BE2C (cell line): Measurements from ENCODE around the gene HTR7.
A peak's percentile ranks its signal among the peaks of the same experiment; 100 is the strongest.

Experiments
- DNase-seq: peaks from one replicate; pipeline ENCODE4 v3.0.0-alpha.2; 2020
- H3K27me3 ChIP-seq: fragments of 250-450 bp; sonication (Bioruptor Pico); 2 replicates; pipeline ENCODE4 v1.5.1; 2020; ENCODE audit warnings: mild to moderate bottlenecking
- H3K36me3 ChIP-seq: fragments of 250-450 bp; sonication (Bioruptor Pico); 2 replicates; pipeline ENCODE4 v1.5.1; 2020; ENCODE audit warnings: mild to moderate bottlenecking
- H3K4me1 ChIP-seq: fragments of 250-450 bp; sonication (Bioruptor Pico); 2 replicates; pipeline ENCODE4 v1.5.1; 2020
- H3K4me3 ChIP-seq: 2 replicates; pipeline ENCODE4 v1.5.1; 2011; ENCODE audit warnings: low read depth, low read length
- H3K9me3 ChIP-seq: fragments of 250-450 bp; sonication (Bioruptor Pico); 2 replicates; pipeline ENCODE4 v1.5.1; 2020
- TF ChIP-seq, protein P1 (sequence below): IDR thresholded peaks from 2 replicates; pipeline ENCODE4 v1.5.1; 2012; ENCODE audit warnings: mild to moderate bottlenecking, low read depth, low read length

Gene HTR7

DNA sequence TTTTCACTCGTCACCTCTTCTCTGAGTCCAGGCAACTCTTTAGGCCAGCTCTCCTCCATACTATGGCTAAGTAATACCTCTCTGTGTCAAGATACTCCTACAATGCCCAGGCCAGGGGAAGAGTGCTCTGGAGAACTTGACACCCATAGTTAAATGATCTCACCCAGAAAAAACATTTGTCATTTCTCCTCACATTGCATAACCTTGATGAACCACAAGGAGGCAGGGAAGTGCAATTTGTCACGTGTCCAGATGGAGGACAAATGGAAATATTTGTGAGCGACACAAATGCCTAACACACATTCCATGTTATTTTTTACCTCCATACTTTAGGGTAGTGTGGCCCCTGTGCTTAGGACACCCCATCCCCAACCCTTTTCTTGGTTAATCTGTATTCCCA lies 78.3 kb downstream of the HTR7 start:
- TF ChIP-seq, protein P1, sequence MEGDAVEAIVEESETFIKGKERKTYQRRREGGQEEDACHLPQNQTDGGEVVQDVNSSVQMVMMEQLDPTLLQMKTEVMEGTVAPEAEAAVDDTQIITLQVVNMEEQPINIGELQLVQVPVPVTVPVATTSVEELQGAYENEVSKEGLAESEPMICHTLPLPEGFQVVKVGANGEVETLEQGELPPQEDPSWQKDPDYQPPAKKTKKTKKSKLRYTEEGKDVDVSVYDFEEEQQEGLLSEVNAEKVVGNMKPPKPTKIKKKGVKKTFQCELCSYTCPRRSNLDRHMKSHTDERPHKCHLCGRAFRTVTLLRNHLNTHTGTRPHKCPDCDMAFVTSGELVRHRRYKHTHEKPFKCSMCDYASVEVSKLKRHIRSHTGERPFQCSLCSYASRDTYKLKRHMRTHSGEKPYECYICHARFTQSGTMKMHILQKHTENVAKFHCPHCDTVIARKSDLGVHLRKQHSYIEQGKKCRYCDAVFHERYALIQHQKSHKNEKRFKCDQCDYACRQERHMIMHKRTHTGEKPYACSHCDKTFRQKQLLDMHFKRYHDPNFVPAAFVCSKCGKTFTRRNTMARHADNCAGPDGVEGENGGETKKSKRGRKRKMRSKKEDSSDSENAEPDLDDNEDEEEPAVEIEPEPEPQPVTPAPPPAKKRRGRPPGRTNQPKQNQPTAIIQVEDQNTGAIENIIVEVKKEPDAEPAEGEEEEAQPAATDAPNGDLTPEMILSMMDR, result peak; percentile 57
- Histone ChIP-seq H3K27me3 (peaks cover 6% of the 10 kb centered on the region), H3K36me3 (no peaks in the 10 kb centered on the region), H3K9me3 (no peaks in the 10 kb centered on the region), H3K4me1 (no peaks in the 10 kb centered on the region), H3K4me3 (no peak overlapping the region)
- DNase-seq, result peak; percentile 8

DNA sequence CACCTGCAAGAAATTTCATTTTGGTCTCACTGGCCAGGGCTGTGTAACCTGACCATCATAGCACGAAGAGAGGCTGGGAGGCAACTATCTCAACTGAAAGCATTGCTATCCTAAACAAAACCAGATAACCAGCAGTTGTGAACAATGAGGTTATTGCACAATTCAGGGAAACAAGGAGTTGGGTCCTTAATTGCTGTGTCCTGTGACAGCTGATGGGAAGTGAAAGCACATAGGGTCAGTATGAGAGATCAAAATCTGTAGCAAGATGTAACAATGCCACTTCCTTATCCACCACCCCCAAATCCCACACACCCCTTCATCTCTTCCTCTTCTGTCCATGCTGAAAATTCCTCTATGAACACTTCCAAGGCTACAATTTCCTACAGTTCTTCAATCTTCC lies 80.2 kb downstream of the HTR7 start:
- no peak overlapping the region for H3K4me3 ChIP-seq
- TF ChIP-seq, protein P1, result no peak
- no peak for DNase-seq

DNA sequence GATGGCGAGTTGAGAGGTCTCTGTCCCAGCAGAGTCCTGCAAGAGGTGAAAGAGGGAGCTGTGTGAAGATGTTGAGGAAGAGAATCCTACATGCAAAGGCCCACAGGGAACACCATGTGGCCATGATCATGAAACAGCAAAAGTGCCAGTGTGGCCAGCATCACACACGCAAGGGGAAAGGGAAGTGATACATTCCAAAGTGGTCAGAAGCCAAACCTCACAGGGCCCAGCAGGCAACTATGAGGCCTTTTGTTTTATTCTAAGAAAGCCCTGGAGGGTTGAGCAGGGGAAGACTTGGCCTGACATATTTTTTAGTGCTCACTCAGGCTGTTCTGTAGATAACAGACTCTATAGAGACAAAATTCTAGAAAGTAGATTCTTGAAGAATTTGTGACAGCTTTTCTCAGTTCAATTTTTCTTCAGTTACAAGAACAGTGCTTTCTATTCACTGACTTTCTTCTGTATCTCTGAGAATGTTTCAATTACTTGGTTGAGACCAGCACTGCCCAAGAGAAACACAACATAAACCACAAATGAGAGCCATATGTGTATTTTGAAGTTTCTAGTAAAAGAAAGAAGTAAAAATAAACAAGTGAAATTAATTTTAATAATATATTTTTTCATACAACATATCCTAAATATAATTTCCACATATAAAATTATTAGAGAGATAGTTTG lies 82.3 kb downstream of the HTR7 start:
- H3K36me3 ChIP-seq, result no peaks in the 10 kb centered on the region
- TF ChIP-seq, protein P1, result no peak
- peaks cover 13% of the 10 kb centered on the region for H3K27me3 ChIP-seq
- H3K4me3 ChIP-seq, result no peak overlapping the region
- DNase-seq, result no peak
- no peaks in the 10 kb centered on the region for H3K9me3 ChIP-seq
- H3K4me1 ChIP-seq, result no peaks in the 10 kb centered on the region

More for the DNA sequence above, 80.2 kb downstream of the HTR7 start:
- no peaks in the 10 kb centered on the region for H3K9me3 ChIP-seq
- H3K36me3 ChIP-seq, result no peaks in the 10 kb centered on the region
- H3K4me1 ChIP-seq, result no peaks in the 10 kb centered on the region
- peaks cover 5% of the 10 kb centered on the region for H3K27me3 ChIP-seq

DNA sequence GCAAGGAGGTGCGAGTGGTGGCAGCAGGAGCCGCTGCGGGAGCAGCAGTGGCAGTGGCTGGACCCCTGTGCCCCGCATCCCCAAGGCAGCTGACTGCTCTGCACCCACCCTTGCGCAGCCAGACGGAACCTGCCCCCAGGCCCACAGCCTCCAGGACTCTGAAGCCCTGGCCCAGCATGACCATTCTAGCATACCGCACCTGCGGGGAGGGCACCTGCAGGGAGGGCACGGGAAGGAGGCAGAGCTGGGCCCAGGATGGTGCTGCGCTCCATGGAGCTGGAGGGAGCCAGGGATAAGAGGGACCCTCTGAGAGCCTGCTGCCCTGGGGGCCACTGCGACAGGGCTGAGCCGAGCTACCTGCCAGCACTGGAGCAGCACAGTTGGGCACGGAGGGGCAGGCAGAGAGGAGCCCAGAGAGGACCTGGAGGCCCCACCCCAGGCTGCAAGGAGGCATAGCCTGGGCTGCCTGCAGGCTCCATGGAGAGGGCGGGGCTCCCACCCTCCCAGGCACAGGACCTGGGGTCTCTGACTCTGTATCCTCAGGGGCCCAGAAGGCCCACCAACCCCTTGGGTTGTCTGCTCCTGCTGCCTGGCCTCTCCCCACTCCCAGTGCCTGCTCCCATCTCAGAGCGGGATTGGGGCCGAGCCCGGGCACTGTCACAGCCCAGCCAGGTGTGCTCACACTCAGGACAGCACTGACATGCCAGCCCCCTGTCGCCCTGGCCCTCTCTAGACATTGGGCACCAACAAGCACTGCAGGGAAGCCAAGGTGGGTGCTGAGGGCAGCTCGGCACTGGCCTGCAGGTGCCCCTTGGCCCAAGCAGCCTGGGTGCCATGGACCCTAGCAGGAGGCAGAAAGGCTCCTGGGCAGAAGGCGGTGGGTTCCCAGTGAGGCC lies 87.6 kb downstream of the HTR7 start:
- no peak for DNase-seq
- no peak overlapping the region for H3K4me3 ChIP-seq
- H3K9me3 ChIP-seq, result no peaks in the 10 kb centered on the region
- TF ChIP-seq, protein P1, result no peak
- H3K36me3 ChIP-seq, result no peaks in the 10 kb centered on the region
- H3K4me1 ChIP-seq, result no peaks in the 10 kb centered on the region
- peaks cover 16% of the 10 kb centered on the region for H3K27me3 ChIP-seq

DNA sequence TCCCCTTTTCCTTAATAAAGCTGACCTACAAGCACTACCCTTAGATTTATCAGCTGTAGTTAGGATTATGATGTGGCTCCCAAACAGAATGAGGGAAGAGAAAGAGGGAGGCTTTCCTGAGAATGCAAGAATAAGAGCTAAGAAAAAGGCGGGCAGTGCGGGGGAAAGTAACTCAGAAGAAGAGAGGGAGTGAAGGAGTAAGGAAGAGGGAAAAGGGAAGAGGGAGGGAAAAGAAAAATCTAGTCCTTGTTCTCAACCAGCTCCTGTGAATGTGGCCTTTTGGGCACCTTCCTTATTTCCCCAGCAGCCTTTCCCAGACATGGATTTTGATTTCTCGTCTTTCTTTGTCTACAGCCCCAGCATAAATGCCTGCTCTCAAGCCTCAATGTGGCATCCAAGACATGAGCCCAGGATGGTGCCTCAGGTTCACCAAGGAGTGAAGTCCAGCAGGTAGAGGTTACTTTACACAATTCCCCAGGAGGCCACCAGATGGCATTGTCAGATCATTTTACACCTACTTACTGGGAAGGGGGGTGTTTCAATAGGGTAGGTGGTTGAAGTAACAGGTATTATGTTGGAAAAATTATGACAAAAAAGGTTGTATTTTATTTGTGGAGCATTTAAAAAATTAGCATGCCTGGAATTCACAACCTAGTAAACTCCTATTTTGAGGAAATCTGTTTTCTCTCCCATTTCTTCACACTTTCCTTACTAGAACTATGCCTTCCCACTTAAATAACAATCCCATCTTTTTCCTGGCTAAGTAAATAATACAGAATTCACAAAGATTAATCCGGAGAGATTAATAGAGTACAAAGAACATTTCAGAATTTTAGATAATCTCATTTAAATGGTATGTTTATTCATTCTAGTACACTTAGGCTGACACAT lies 106.5 kb downstream of the HTR7 start:
- no peak overlapping the region for H3K4me3 ChIP-seq
- TF ChIP-seq, protein P1, result peak; percentile 80
- H3K4me1 ChIP-seq, result no peaks in the 10 kb centered on the region
- DNase-seq, result peak; percentile 37
- H3K9me3 ChIP-seq, result no peaks in the 10 kb centered on the region
- no peaks in the 10 kb centered on the region for H3K36me3 ChIP-seq
- H3K27me3 ChIP-seq, result peaks cover 10% of the 10 kb centered on the region
